SK-N-SH treated with all-trans-retinoic acid at 6 μM for 48 hours (cell line): ENCODE data around the gene MLLT6.

Experiments
- ATAC-seq: fragments of 200-7000 bp; cut with Tn5 transposase; 3 replicates; pipeline ENCODE4 v1.9.1; 2020; ENCODE audit warnings: mild to moderate bottlenecking, moderate library complexity
- ARNTL ChIP-seq: fragments of 450-650 bp; formaldehyde crosslinking; IDR thresholded peaks from 2 replicates; pipeline ENCODE4 v1.5.0; 2020; ENCODE audit warnings: low read depth, mild to moderate bottlenecking, moderate library complexity, borderline replicate concordance
- BACH2 ChIP-seq: fragments of 250-450 bp; sonication (Bioruptor Pico); IDR thresholded peaks from 2 replicates; pipeline ENCODE4 v1.9.0; 2021; ENCODE audit warnings: mild to moderate bottlenecking, borderline replicate concordance
- CREB5 ChIP-seq: fragments of 250-450 bp; sonication (Bioruptor Pico); IDR thresholded peaks from 2 replicates; pipeline ENCODE4 v1.5.1; 2020; ENCODE audit warnings: low read depth, mild to moderate bottlenecking, moderate library complexity
- CSDC2 ChIP-seq: fragments of 250-450 bp; sonication (Bioruptor Pico); IDR thresholded peaks from 2 replicates; pipeline ENCODE4 v1.5.0; 2020; ENCODE audit warnings: mild to moderate bottlenecking, moderate library complexity
- ESRRG ChIP-seq: fragments of 250-450 bp; sonication (Bioruptor Pico); IDR thresholded peaks from 2 replicates; pipeline ENCODE4 v1.6.1; 2021; ENCODE audit warnings: mild to moderate bottlenecking
- GLIS3 ChIP-seq: fragments of 250-450 bp; sonication (Bioruptor Pico); IDR thresholded peaks from 2 replicates; pipeline ENCODE4 v1.5.0; 2020; ENCODE audit warnings: mild to moderate bottlenecking, moderate library complexity
- ISL1 ChIP-seq: fragments of 250-450 bp; sonication (Bioruptor Pico); IDR thresholded peaks from 2 replicates; pipeline ENCODE4 v2.1.2; 2022; ENCODE audit warnings: mild to moderate bottlenecking, moderate library complexity
- OSR1 ChIP-seq: fragments of 250-450 bp; sonication (Bioruptor Pico); IDR thresholded peaks from 2 replicates; pipeline ENCODE4 v1.8.0; 2022; ENCODE audit warnings: moderate library complexity, mild to moderate bottlenecking, inconsistent platforms
- POU6F1 ChIP-seq: fragments of 250-450 bp; sonication (Bioruptor Pico); IDR thresholded peaks from 2 replicates; pipeline ENCODE4 v1.8.0; 2021; ENCODE audit warnings: low read depth, mild to moderate bottlenecking, moderate library complexity, borderline replicate concordance
- PPARA ChIP-seq: fragments of 250-450 bp; sonication (Bioruptor Pico); IDR thresholded peaks from 2 replicates; pipeline ENCODE4 v1.5.0; 2020; ENCODE audit warnings: mild to moderate bottlenecking, borderline replicate concordance
- RARB ChIP-seq: fragments of 250-450 bp; sonication (Bioruptor Pico); IDR thresholded peaks from 2 replicates; pipeline ENCODE4 v1.8.0; 2021; ENCODE audit warnings: mild to moderate bottlenecking, moderate library complexity
- SNAI2 ChIP-seq: fragments of 250-450 bp; sonication (Bioruptor Pico); IDR thresholded peaks from 2 replicates; pipeline ENCODE4 v1.5.0; 2020; ENCODE audit warnings: mild to moderate bottlenecking, moderate library complexity
- TCF4 ChIP-seq: fragments of 250-450 bp; sonication (Bioruptor Pico); IDR thresholded peaks from 2 replicates; pipeline ENCODE4 v1.8.0; 2021; ENCODE audit warnings: mild to moderate bottlenecking, moderate library complexity, borderline replicate concordance
- TOX ChIP-seq: fragments of 250-450 bp; sonication (Bioruptor Pico); IDR thresholded peaks from 2 replicates; pipeline ENCODE4 v1.8.0; 2021; ENCODE audit warnings: mild to moderate bottlenecking, moderate library complexity, borderline replicate concordance
- TSHZ2 ChIP-seq: fragments of 250-450 bp; sonication (Bioruptor Pico); IDR thresholded peaks from 2 replicates; pipeline ENCODE4 v1.5.0; 2020; ENCODE audit warnings: mild to moderate bottlenecking, moderate library complexity
- ZC3H10 ChIP-seq: fragments of 250-450 bp; sonication (Bioruptor Pico); IDR thresholded peaks from 2 replicates; pipeline ENCODE4 v1.5.1; 2021; ENCODE audit warnings: mild to moderate bottlenecking, moderate library complexity
- ZFP3 ChIP-seq: fragments of 250-450 bp; sonication (Bioruptor Pico); IDR thresholded peaks from 2 replicates; pipeline ENCODE4 v1.5.0; 2020; ENCODE audit warnings: mild to moderate bottlenecking, moderate library complexity
- ZFP30 ChIP-seq: fragments of 450-650 bp; formaldehyde crosslinking; IDR thresholded peaks from 2 replicates; pipeline ENCODE4 v1.5.0; 2022; ENCODE audit warnings: mild to moderate bottlenecking, moderate library complexity
- ZNF565 ChIP-seq: fragments of 450-650 bp; formaldehyde crosslinking; conservative IDR thresholded peaks from 2 replicates; pipeline ENCODE4 v1.5.0; 2020; ENCODE audit warnings: low read depth, mild to moderate bottlenecking, moderate library complexity
- ZNF70 ChIP-seq: fragments of 450-650 bp; formaldehyde crosslinking; IDR thresholded peaks from 2 replicates; pipeline ENCODE4 v1.5.0; 2020; ENCODE audit warnings: mild to moderate bottlenecking, moderate library complexity
- ZNF8 ChIP-seq: fragments of 450-650 bp; formaldehyde crosslinking; IDR thresholded peaks from 2 replicates; pipeline ENCODE4 v1.5.0; 2020; ENCODE audit warnings: mild to moderate bottlenecking, moderate library complexity
- TF ChIP-seq, protein P1 (sequence below): fragments of 250-450 bp; sonication (Bioruptor Pico); IDR thresholded peaks from 2 replicates; pipeline ENCODE4 v1.8.0; 2020; ENCODE audit warnings: mild to moderate bottlenecking, moderate library complexity, borderline replicate concordance
- TF ChIP-seq, protein P2 (sequence below): fragments of 250-450 bp; sonication (Bioruptor Pico); IDR thresholded peaks from 2 replicates; pipeline ENCODE4 v1.5.1; 2021; ENCODE audit warnings: mild to moderate bottlenecking, moderate library complexity

Gene MLLT6

DNA sequence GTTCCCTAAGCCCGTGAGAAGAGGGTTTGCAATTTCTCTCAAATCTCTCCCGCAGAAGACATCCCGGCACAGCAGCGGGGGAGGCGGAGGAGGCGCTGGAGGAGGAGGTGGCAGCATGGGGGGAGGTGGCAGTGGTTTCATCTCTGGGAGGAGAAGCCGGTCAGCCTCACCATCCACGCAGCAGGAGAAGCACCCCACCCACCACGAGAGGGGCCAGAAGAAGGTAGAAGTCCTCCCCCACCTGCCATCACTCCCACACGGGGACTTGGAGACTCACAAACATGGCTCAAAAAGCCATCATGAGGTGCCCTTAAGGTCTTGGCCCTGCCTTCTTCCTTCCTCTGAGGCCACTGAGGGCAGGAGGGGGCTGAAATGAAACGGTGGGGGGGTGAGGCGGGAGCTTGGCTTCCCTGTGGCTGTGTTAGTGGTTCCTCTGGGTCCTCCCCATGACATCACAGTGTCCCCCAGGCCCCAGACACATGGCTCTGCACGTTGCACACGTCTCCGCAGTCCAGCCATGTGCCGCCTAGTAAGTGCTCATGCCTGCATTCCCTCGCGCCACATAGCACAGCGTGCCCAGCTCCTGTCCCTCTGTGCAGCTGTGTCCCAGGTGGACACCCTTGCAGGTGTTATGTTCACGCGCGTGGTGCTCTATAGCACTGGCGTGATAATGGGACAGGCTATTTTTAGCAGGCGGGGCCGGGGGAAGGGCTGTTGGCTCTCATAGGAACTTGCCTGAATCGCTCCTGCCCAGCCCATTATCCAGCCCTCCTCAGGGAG is 6.9 kb downstream of the MLLT6 start:
- no peak for TF ChIP-seq TCF4
- no peak for TF ChIP-seq ESRRG (CRISPR knock-in tag)
- no peak for TF ChIP-seq CSDC2
- TF ChIP-seq ZNF70 (CRISPR knock-in tag), result no peak
- TF ChIP-seq TSHZ2 (CRISPR knock-in tag), result no peak
- no peak for TF ChIP-seq GLIS3
- no peak for ATAC-seq

- TF ChIP-seq ZNF565, result no peak
- TF ChIP-seq ZC3H10 (CRISPR knock-in tag), result no peak
- TF ChIP-seq SNAI2 (CRISPR knock-in tag), result no peak
- TF ChIP-seq ESRRG (CRISPR knock-in tag), result no peak
- no peak for TF ChIP-seq ZFP3 (CRISPR knock-in tag)
- TF ChIP-seq, protein P1, sequence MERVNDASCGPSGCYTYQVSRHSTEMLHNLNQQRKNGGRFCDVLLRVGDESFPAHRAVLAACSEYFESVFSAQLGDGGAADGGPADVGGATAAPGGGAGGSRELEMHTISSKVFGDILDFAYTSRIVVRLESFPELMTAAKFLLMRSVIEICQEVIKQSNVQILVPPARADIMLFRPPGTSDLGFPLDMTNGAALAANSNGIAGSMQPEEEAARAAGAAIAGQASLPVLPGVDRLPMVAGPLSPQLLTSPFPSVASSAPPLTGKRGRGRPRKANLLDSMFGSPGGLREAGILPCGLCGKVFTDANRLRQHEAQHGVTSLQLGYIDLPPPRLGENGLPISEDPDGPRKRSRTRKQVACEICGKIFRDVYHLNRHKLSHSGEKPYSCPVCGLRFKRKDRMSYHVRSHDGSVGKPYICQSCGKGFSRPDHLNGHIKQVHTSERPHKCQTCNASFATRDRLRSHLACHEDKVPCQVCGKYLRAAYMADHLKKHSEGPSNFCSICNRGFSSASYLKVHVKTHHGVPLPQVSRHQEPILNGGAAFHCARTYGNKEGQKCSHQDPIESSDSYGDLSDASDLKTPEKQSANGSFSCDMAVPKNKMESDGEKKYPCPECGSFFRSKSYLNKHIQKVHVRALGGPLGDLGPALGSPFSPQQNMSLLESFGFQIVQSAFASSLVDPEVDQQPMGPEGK (CRISPR knock-in tag), result no peak
- TF ChIP-seq PPARA, result no peak
- TF ChIP-seq ZNF8 (CRISPR knock-in tag), result no peak
- no peak for TF ChIP-seq BACH2 (CRISPR knock-in tag)
- TF ChIP-seq RARB (CRISPR knock-in tag), result no peak
- TF ChIP-seq ZFP30 (CRISPR knock-in tag), result no peak
- TF ChIP-seq OSR1 (CRISPR knock-in tag), result no peak
- TF ChIP-seq, protein P2, sequence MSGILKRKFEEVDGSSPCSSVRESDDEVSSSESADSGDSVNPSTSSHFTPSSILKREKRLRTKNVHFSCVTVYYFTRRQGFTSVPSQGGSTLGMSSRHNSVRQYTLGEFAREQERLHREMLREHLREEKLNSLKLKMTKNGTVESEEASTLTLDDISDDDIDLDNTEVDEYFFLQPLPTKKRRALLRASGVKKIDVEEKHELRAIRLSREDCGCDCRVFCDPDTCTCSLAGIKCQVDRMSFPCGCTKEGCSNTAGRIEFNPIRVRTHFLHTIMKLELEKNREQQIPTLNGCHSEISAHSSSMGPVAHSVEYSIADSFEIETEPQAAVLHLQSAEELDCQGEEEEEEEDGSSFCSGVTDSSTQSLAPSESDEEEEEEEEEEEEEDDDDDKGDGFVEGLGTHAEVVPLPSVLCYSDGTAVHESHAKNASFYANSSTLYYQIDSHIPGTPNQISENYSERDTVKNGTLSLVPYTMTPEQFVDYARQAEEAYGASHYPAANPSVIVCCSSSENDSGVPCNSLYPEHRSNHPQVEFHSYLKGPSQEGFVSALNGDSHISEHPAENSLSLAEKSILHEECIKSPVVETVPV, result no peak
- ATAC-seq, result no peak
These were observed 7.5 kb downstream of the MLLT6 start for GRCh38 chr17:38712593-38712992.

DNA sequence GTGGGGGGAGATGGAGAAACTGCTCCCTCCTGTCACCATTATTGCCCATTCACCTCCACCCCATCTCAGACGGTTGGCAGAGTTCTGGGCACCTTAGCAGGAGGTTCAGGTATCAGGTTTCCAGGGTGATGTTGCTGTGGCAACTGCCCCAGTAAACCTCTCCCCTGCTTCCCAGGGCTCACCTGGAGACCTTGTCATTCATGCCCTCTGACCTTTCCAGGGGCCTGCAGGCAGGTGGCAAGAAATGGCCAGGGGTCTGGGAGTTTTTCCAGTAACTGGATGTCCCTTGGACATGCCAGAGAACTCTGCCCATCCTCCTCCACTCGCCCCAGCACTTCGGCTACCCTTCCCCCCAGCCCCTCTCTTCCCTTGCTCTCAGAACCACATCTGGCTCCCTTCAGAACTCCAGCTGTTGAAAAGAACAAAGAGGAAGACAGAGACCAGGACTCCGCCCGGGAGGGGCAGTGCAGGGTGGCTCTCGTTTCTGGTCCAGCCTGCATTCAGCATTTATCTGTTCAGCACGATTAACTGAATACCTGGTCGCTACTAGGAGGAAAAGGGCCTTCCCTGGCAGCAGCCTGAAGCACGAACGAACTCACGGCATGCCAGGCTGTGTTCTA is 8.5 kb downstream of the MLLT6 start:
- ATAC-seq, result no peak
- TF ChIP-seq POU6F1 (no peak), ZFP3 (CRISPR knock-in tag) (no peak), BACH2 (CRISPR knock-in tag) (no peak), TOX (CRISPR knock-in tag) (no peak), ISL1 (CRISPR knock-in tag) (no peak), TCF4 (no peak), TSHZ2 (CRISPR knock-in tag) (no peak), OSR1 (CRISPR knock-in tag) (no peak), ZC3H10 (CRISPR knock-in tag) (no peak), CREB5 (CRISPR knock-in tag) (no peak), CSDC2 (no peak), PPARA (no peak), ZNF70 (CRISPR knock-in tag) (no peak), SNAI2 (CRISPR knock-in tag) (no peak), ARNTL (CRISPR knock-in tag) (no peak), ZFP30 (CRISPR knock-in tag) (no peak), GLIS3 (no peak)
- TF ChIP-seq, protein P2, result no peak
